KMS-11 (cell line): ENCODE measurements around the gene IFNGR2.

Experiments used
- H2AFZ ChIP-seq: fragments of 200-600 bp; sonication (generic); 2 replicates; pipeline ENCODE4 v1.6.1; 2016; ENCODE audit warnings: antibody characterized with exemption, mixed run types, low read depth
- H3K27ac ChIP-seq: fragments of 200-600 bp; sonication (generic); 2 replicates; pipeline ENCODE4 v1.6.1; 2016; ENCODE audit warnings: mild to moderate bottlenecking, mixed run types
- H3K27me3 ChIP-seq: fragments of 200-600 bp; sonication (generic); 2 replicates; pipeline ENCODE4 v1.6.1; 2017; ENCODE audit warnings: mild to moderate bottlenecking, low read depth, mixed run types, moderate library complexity; ENCODE audit not compliant: insufficient read depth
- H3K36me3 ChIP-seq: fragments of 200-600 bp; sonication (generic); 2 replicates; pipeline ENCODE4 v1.6.1; 2017; ENCODE audit warnings: mild to moderate bottlenecking, mixed run types; ENCODE audit not compliant: insufficient read depth
- H3K4me1 ChIP-seq: fragments of 200-600 bp; sonication (generic); 2 replicates; pipeline ENCODE4 v1.6.1; 2016; ENCODE audit warnings: mild to moderate bottlenecking, low read depth, mixed run types; ENCODE audit not compliant: poor library complexity, severe bottlenecking
- H3K4me2 ChIP-seq: fragments of 200-600 bp; sonication (generic); 2 replicates; pipeline ENCODE4 v1.7.0; 2016; ENCODE audit warnings: mild to moderate bottlenecking, mixed run types
- H3K4me3 ChIP-seq: fragments of 200-600 bp; sonication (generic); IDR thresholded peaks from 2 replicates; pipeline ENCODE4 v1.6.1; 2017; ENCODE audit warnings: low read depth, low read length, mixed read lengths; ENCODE audit not compliant: insufficient read depth
- H3K79me2 ChIP-seq: fragments of 200-600 bp; sonication (generic); 2 replicates; pipeline ENCODE4 v1.6.1; 2016; ENCODE audit warnings: low read depth, mixed run types; ENCODE audit not compliant: insufficient read depth
- H3K9ac ChIP-seq: fragments of 200-600 bp; sonication (generic); 2 replicates; pipeline ENCODE4 v1.6.1; 2016; ENCODE audit warnings: mild to moderate bottlenecking, mixed run types
- H4K20me1 ChIP-seq: fragments of 200-600 bp; sonication (generic); 2 replicates; pipeline ENCODE4 v1.6.1; 2016; ENCODE audit warnings: mild to moderate bottlenecking, mixed run types; ENCODE audit not compliant: insufficient read depth
- TF ChIP-seq, protein P1 (sequence below): fragments of 200-600 bp; sonication (generic); conservative IDR thresholded peaks from 2 replicates; pipeline ENCODE4 v1.6.1; 2017; ENCODE audit warnings: low read depth, mild to moderate bottlenecking, antibody characterized with exemption, low read length, moderate library complexity, mixed read lengths

Gene IFNGR2

DNA sequence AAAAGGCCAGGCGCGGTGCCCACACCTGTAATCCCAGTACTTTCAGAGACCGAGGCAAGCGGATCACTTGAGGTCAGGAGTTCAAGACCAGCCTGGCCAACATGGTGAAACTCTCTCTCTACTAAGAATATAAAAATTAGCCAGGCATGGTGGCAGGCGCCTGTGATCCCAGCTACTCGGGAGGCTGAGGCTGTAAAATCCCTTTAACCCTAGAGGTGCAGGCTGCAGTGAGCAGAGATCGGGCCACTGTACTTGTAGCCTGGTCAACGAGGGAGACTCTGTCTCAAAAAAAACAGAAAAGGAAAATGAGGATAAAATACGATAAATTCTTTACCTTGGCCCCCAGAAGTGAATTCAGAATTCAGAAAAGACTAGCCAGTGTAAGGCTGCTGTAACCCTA lies 75.0 kb downstream of the IFNGR2 start:
- H4K20me1 ChIP-seq, result no peaks in the 10 kb centered on the region
- no peaks in the 10 kb centered on the region; the same call in 1 of the 2 replicates for H3K27me3 ChIP-seq
- H3K4me1 ChIP-seq, result peaks cover 13% of the 10 kb centered on the region
- H2AFZ ChIP-seq, result peak overlapping the region; percentile 78
- TF ChIP-seq, protein P1, sequence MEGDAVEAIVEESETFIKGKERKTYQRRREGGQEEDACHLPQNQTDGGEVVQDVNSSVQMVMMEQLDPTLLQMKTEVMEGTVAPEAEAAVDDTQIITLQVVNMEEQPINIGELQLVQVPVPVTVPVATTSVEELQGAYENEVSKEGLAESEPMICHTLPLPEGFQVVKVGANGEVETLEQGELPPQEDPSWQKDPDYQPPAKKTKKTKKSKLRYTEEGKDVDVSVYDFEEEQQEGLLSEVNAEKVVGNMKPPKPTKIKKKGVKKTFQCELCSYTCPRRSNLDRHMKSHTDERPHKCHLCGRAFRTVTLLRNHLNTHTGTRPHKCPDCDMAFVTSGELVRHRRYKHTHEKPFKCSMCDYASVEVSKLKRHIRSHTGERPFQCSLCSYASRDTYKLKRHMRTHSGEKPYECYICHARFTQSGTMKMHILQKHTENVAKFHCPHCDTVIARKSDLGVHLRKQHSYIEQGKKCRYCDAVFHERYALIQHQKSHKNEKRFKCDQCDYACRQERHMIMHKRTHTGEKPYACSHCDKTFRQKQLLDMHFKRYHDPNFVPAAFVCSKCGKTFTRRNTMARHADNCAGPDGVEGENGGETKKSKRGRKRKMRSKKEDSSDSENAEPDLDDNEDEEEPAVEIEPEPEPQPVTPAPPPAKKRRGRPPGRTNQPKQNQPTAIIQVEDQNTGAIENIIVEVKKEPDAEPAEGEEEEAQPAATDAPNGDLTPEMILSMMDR, result no peak
- peak overlapping the region; percentile 98 for H3K4me2 ChIP-seq
- H3K4me3 ChIP-seq, result no peak overlapping the region
- no peak overlapping the region; the same call in 1 of the 2 replicates for H3K27ac ChIP-seq
- peaks cover 26% of the 10 kb centered on the region for H3K79me2 ChIP-seq
- H3K36me3 ChIP-seq, result no peaks in the 10 kb centered on the region
- peak overlapping the region; percentile 67; the same call in 1 of the 2 replicates for H3K9ac ChIP-seq

DNA sequence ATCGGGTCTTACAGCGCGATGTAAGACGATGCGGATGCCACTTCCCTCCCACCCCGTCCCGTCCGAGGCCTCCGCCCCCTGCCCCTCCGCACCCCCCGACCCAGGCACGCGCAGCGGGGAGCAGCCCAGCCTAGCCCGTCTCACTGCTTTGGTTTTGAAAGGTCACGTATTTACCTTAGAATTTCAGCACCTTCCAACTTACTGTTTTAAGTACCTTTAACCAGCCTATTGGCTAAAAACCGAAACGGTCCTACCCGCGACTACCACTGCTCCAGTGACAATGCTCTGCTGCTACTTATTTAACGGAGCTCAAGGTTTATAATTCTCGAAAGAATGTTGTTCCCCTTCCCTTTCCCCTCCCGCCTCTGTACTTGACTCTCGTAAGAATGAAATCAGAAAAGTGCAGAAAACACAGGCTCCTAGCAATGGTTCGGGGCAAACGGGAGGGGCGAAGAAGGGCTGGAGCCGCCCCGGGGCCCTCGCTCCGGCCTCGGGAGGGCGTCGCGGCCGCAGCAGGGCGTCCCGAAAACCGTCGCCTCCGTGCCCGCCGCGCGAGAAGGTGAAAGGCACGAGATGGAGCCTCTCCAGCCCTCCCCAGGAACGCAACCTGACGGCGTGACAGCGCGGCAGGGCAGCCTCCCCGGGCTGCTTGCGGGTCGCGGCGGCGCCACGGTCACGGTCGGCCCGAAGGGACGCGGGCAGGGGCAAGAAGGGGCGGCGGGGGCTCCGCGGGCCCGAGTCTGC lies 75.9 kb downstream of the IFNGR2 start:
- H3K79me2 ChIP-seq, result peaks cover 26% of the 10 kb centered on the region
- peak overlapping the region; percentile 65 for H3K4me3 ChIP-seq
- H3K36me3 ChIP-seq, result no peaks in the 10 kb centered on the region
- peak overlapping the region; percentile 98 for H3K4me2 ChIP-seq
- H3K9ac ChIP-seq, result peak overlapping the region; percentile 67
- no peaks in the 10 kb centered on the region for H4K20me1 ChIP-seq
- TF ChIP-seq, protein P1, result no peak
- peaks cover 13% of the 10 kb centered on the region for H3K4me1 ChIP-seq
- H3K27ac ChIP-seq, result peak overlapping the region; percentile 67
- no peaks in the 10 kb centered on the region; the same call in 1 of the 2 replicates for H3K27me3 ChIP-seq
- peak overlapping the region; percentile 78 for H2AFZ ChIP-seq

DNA sequence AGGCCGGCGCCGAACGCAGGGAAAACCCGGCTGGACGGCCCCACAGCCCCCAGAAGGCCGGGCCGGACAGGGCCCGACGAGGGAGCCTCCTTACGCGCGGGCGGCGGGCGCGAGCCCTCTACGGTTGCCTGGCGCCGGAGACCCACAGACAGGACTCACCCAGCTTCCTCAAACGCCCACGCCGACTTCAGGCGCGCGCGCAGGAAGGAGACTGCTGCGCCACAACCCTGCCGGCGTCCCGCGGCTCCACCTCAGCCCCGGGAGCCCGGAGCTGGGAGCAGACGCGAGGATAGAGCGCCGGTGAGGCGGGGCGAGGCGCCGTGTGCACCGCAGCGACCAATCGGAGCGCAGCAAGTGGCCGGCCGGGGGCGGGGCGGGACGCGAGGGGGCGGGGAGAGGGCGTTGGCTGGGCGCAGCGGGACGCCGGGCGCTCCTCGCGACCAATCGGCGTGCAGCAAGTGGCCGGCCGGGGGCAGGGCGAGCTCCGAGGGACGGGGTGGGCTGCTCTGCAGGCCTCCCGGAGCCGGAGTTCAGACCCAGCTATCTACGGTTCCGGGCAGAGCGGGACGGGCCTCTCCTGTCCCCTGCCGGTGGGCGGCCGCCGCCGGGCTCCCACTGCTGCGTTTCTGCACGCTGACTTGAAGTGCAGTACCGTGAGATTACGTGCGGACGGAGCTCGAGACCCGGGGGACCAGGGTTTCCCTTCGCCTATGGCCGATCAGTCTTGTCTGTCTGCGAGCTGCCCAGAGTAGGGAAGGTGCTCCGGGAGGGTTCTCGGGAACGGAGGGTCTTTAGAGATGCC lies 76.7 kb downstream of the IFNGR2 start, which contains the start of gene TMEM50B:
TMEM50B (minus strand) TSS at position 296 of the 802 bp plus-strand sequence. CDS start 11,089 bp downstream, outside the sequence.
- peak within 1 kb of the TSS; percentile 81 for H2AFZ ChIP-seq
- no peaks in the 10 kb centered on the region; the same call in 1 of the 2 replicates for H3K27me3 ChIP-seq
- no peaks in the 10 kb centered on the region for H4K20me1 ChIP-seq
- H3K4me2 ChIP-seq, result peak within 1 kb of the TSS; percentile 98
- peak within 1 kb of the TSS; percentile 67 for H3K9ac ChIP-seq
- H3K36me3 ChIP-seq, result no peaks in the 10 kb centered on the region
- peaks cover 13% of the 10 kb centered on the region for H3K4me1 ChIP-seq
- H3K79me2 ChIP-seq, result peaks cover 26% of the 10 kb centered on the region
- H3K4me3 ChIP-seq, result peak within 1 kb of the TSS; percentile 65
- TF ChIP-seq, protein P1, result no peak
- peak within 1 kb of the TSS; percentile 67 for H3K27ac ChIP-seq

DNA sequence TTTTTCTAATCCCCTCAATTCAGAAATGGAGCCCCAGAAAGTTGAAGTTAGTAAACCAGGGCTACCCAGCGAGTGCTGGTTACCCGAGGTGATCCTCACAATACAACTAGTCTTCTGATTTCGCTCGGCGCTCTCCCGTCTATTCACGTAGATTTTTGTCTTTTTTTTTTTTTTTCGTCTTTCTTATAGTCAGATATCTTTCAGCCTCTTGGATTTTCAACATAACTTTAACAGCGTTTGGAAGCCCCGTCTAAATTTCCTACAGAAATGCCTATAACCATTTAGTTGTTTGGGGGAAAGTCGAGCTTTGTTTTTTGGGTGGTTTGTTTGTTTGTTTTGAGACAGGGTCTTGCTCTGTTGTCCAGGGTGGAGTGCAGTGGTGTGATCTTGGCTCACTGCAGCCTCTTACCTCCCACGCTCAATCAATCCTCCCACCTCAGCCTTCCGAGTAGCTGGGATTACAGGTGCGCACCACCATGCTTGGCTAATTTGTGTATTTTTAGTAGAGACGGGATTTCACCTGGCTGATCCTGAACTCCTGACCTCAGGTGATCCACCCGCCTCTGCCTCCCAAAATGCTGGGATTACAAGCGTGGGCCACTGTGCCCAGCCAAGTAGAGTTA lies 77.4 kb downstream of the IFNGR2 start:
- no peaks in the 10 kb centered on the region for H4K20me1 ChIP-seq
- H3K27me3 ChIP-seq, result no peaks in the 10 kb centered on the region; the same call in 1 of the 2 replicates
- peaks cover 24% of the 10 kb centered on the region for H3K79me2 ChIP-seq
- H3K4me2 ChIP-seq, result peak overlapping the region; percentile 27
- peak overlapping the region; percentile 65 for H3K9ac ChIP-seq
- H3K4me1 ChIP-seq, result peaks cover 13% of the 10 kb centered on the region
- TF ChIP-seq, protein P1, result no peak
- no peak overlapping the region for H3K4me3 ChIP-seq
- H3K36me3 ChIP-seq, result no peaks in the 10 kb centered on the region
- peak overlapping the region; percentile 56 for H3K27ac ChIP-seq
- H2AFZ ChIP-seq, result peak overlapping the region; percentile 81
